Naive thymus-derived CD4-positive, alpha-beta T cell (primary cell): ENCODE measurements around the gene FCGR2B. TPM values are rescaled to one million over a fixed set of nuclear protein-coding genes. Genes with fewer than 3 reads are reported as not detected.

Experiments
- ATAC-seq: fragments of 150-1000 bp; cut with Tn5 transposase; 2 replicates; pipeline ENCODE4 v1.10.0; 2021; ENCODE audit warnings: mild to moderate bottlenecking, moderate library complexity
- CTCF ChIA-PET: fragments of 350-600 bp; sonication (Branson Sonifier 250); formaldehyde crosslinking; loops from one replicate; lab custom pipeline; 2021; ENCODE audit warnings: antibody characterized with exemption; lab: Charles Lee
- POLR2A ChIA-PET: fragments of 350-600 bp; sonication (Branson Sonifier 250); formaldehyde crosslinking; loops from one replicate; lab custom pipeline; 2021; ENCODE audit warnings: antibody characterized with exemption, inconsistent platforms; lab: Charles Lee
- DNase-seq, 9 donors: peaks; one replicate each; pipeline versions ENCODE4 v3.0.0 to v3.0.0-alpha.2; 2020 to 2022; ENCODE audit warnings: mixed read lengths in 1 of 9
- H3K27ac ChIP-seq: one replicate; pipeline ENCODE4 v1.7.0; 2013; ENCODE audit warnings: mild to moderate bottlenecking, low read depth, low read length, moderate library complexity
- H3K27me3 ChIP-seq, 2 donors: one replicate each; pipeline ENCODE4 v1.7.0; 2013; ENCODE audit warnings: low read length in 2 of 2, mild to moderate bottlenecking in 2 of 2, moderate library complexity in 2 of 2; ENCODE audit not compliant: control insufficient read depth in 2 of 2, insufficient read depth in 2 of 2
- H3K36me3 ChIP-seq, 3 experiments: 1 replicate in 2 of 3; 2 replicates in 1 of 3; pipeline ENCODE4 v1.7.0; 2013; ENCODE audit warnings: low read length in 3 of 3, mild to moderate bottlenecking in 3 of 3, moderate library complexity in 1 of 3; ENCODE audit not compliant: insufficient read depth in 3 of 3, control insufficient read depth in 2 of 3
- H3K4me1 ChIP-seq, 2 donors: one replicate each; pipeline ENCODE4 v1.7.0; 2013; ENCODE audit warnings: low read length in 2 of 2, mild to moderate bottlenecking in 2 of 2, moderate library complexity in 1 of 2; ENCODE audit not compliant: control insufficient read depth in 2 of 2, insufficient read depth in 2 of 2
- H3K4me3 ChIP-seq: 2 replicates; pipeline ENCODE4 v1.7.0; 2013; ENCODE audit warnings: mild to moderate bottlenecking, low read length
- H3K9me3 ChIP-seq, 3 experiments: 1 replicate in 2 of 3; 2 replicates in 1 of 3; pipeline ENCODE4 v1.7.0; 2013; ENCODE audit warnings: low read length in 3 of 3; ENCODE audit not compliant: control insufficient read depth in 2 of 3
- H3K27ac Mint-ChIP-seq, 9 donors: one replicate each; pipeline ENCODE4 v1.8.0; 2020 to 2022; ENCODE audit warnings: mixed read lengths in 9 of 9, mild to moderate bottlenecking in 8 of 9, moderate library complexity in 5 of 9, inconsistent platforms in 2 of 9
- H3K27me3 Mint-ChIP-seq, 5 donors: one replicate each; pipeline ENCODE4 v1.8.0; 2021 to 2022; ENCODE audit warnings: mixed read lengths in 5 of 5, mild to moderate bottlenecking in 1 of 5
- H3K36me3 Mint-ChIP-seq, 5 donors: one replicate each; pipeline ENCODE4 v1.8.0; 2020 to 2022; ENCODE audit warnings: mixed read lengths in 5 of 5, mild to moderate bottlenecking in 3 of 5, inconsistent platforms in 1 of 5
- H3K4me1 Mint-ChIP-seq, 7 donors: one replicate each; pipeline ENCODE4 v1.8.0; 2020 to 2022; ENCODE audit warnings: mixed read lengths in 7 of 7, mild to moderate bottlenecking in 3 of 7, inconsistent platforms in 1 of 7
- H3K4me3 Mint-ChIP-seq, 10 donors: one replicate each; pipeline ENCODE4 v1.8.0; 2020 to 2022; ENCODE audit warnings: mild to moderate bottlenecking in 10 of 10, mixed read lengths in 10 of 10, moderate library complexity in 6 of 10, inconsistent platforms in 2 of 10
- H3K9me3 Mint-ChIP-seq, 11 donors: one replicate each; pipeline ENCODE4 v1.8.0; 2020 to 2022; ENCODE audit warnings: mixed read lengths in 11 of 11, mild to moderate bottlenecking in 4 of 11, inconsistent platforms in 1 of 11, moderate library complexity in 1 of 11
- intact Hi-C, 2 donors: fragments of 100-400 bp; cut with micrococcal nuclease; formaldehyde crosslinking; loops; one replicate each; pipeline ENCODE4 v1.15.1; 2023
- polyA plus RNA-seq, 2 donors: library from polyadenylated mRNA; unstranded; fragments of 300-500 nt; fragmentation: Illumina TruSeq; gene quantifications; one replicate each; pipeline ENCODE4 v1.2.3, GENCODE V29; 2021
- total RNA-seq, 6 experiments: library from RNA in 5 of 6; stranded (reverse) in 5 of 6; gene quantifications; 1 replicate in 5 of 6; 2 replicates in 1 of 6; pipeline ENCODE4 v1.2.3 and lab custom pipeline; 2021 to 2026

FCGR2B gene
- total and polyA plus RNA-seq, 7 experiments from 2014 or later: 0.24 to 13.9 (median 2.2) TPM; not detected in 2

DNA sequence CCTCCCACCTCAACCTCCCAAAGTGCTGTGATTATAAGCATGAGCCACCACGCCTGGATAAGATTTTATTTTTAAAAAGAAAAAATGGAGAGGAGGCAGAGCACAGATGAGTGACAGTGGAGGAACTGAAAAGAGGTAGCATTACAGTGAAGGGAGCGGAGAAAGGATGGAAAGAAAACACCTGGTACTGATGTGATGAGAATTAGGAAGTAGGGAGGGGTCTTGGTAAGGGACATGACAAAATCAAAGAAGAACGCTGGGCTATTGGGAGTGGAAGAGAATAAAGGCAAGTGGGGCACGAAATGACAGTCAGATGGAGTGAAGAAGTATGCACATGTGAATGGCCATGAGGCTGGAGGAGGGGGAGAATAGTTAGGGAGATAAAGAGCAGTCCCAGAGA lies 46.4 kb downstream of the FCGR2B start:
- intact Hi-C loops: no loop called here
- no peak overlapping the region for H3K4me3 ChIP-seq

DNA sequence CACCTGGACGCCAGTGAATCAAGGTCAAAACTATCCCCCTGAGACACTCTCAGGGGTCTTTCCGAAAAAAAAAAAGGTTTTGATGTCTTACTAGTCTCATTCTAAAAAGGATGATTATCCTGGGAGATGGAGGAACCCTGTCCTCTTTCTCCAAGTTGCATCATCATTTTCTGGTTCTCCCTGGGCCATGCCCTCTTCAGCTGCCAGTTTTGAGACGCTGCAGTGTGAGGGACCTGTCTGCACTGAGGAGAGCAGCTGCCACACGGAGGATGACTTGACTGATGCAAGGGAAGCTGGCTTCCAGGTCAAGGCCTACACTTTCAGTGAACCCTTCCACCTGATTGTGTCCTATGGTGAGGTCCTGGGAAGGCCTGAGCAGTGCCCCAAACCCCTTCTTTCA lies 47.6 kb downstream of the FCGR2B start:
- no peaks in the 10 kb centered on the region for H3K27me3 ChIP-seq
- no peaks in the 10 kb centered on the region for H3K9me3 Mint-ChIP-seq
- H3K36me3 ChIP-seq: no peaks in the 10 kb centered on the region
- CTCF ChIA-PET: interaction anchor here (1.3 kb wide), 1 partner anchor 16 kb away, joined by 7 read pairs; no protein-coding TSS in a partner anchor
- ATAC-seq: no peak
- no peak overlapping the region for H3K4me3 Mint-ChIP-seq
- no peak overlapping the region for H3K27ac Mint-ChIP-seq
- DNase-seq: no peak
- intact Hi-C loops: no loop called here
- no peak overlapping the region for H3K27ac ChIP-seq
- POLR2A ChIA-PET: no interaction called here
- H3K4me1 ChIP-seq: no peaks in the 10 kb centered on the region
- H3K36me3 Mint-ChIP-seq: no peaks in the 10 kb centered on the region
- H3K27me3 Mint-ChIP-seq: peaks cover 3 to 29% (median 15%) of the 10 kb centered on the region in 5 donors
- no peaks in the 10 kb centered on the region for H3K9me3 ChIP-seq
- H3K4me3 ChIP-seq: no peak overlapping the region
- peaks cover 0 to 6% (median 0%) of the 10 kb centered on the region in 7 donors for H3K4me1 Mint-ChIP-seq

More for the DNA sequence above, 46.4 kb downstream of the FCGR2B start:
- peaks cover 0 to 25% (median 12%) of the 10 kb centered on the region in 5 donors for H3K27me3 Mint-ChIP-seq
- Histone ChIP-seq H3K9me3 (no peaks in the 10 kb centered on the region), H3K27me3 (no peaks in the 10 kb centered on the region), H3K27ac (no peak overlapping the region), H3K4me1 (no peaks in the 10 kb centered on the region), H3K36me3 (no peaks in the 10 kb centered on the region)
- H3K4me1 Mint-ChIP-seq: peaks cover 0 to 6% (median 0%) of the 10 kb centered on the region in 7 donors
- ChIA-PET CTCF (no interaction called here), POLR2A (no interaction called here)
- H3K4me3 Mint-ChIP-seq: no peak overlapping the region
- no peak for DNase-seq
- H3K9me3 Mint-ChIP-seq: no peaks in the 10 kb centered on the region
- ATAC-seq: no peak
- H3K27ac Mint-ChIP-seq: no peak overlapping the region
- H3K36me3 Mint-ChIP-seq: no peaks in the 10 kb centered on the region

DNA sequence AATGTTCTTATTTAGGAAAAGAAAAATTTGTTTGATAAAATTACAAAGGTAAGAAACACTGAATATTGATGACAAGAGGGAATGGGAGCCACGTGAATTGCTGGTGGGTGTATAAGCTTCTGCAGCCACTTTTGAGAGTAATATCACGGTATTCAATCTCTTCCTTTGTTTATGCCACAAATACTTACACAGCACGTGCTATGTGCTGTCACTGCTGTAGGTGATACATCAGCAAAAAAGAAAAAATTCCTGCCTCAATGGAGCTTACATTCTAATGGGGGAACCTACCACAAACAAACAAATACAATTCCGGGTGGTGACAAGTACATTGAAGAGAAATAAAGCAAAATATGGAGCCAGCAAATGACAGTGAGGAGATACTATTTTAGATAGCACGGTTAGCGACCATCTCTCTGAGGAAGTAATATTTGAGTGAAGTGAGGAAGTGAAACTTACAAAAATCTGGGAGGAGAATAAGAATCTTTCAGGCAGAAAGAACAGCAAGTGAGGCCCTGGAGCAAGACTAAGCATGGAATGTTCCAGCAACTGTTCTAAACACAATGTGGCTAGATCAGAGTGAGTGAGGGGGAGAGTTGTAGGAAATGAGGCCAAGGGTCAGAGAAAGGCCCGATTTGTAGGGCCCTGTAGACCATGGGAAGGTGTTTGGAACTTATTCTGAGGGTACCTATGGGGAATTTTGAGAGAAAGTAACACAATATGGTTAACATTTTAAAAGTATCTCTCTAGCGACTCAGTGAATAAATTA lies 55.8 kb downstream of the FCGR2B start:
- POLR2A ChIA-PET: interaction anchor here (5.0 kb wide), 1 partner anchor 8 kb away, joined by 21 read pairs; no protein-coding TSS in a partner anchor
- Histone ChIP-seq H3K4me3 (no peak overlapping the region), H3K36me3 (no peaks in the 10 kb centered on the region), H3K27ac (no peak overlapping the region), H3K9me3 (no peaks in the 10 kb centered on the region), H3K4me1 (no peaks in the 10 kb centered on the region), H3K27me3 (no peaks in the 10 kb centered on the region)
- Mint-ChIP-seq H3K36me3 (no peaks in the 10 kb centered on the region), H3K27me3 (peaks cover 0 to 73% (median 6%) of the 10 kb centered on the region in 5 donors), H3K4me1 (peaks cover 5 to 19% (median 10%) of the 10 kb centered on the region in 7 donors), H3K4me3 (peak overlapping the region in 1 of 10 donors; percentile 51), H3K27ac (peak overlapping the region in 2 of 9 donors; percentile 4 to 63), H3K9me3 (no peaks in the 10 kb centered on the region)
- no peak for DNase-seq
- intact Hi-C loops: no loop called here
- CTCF ChIA-PET: no interaction called here
- ATAC-seq: peak; percentile 49

DNA sequence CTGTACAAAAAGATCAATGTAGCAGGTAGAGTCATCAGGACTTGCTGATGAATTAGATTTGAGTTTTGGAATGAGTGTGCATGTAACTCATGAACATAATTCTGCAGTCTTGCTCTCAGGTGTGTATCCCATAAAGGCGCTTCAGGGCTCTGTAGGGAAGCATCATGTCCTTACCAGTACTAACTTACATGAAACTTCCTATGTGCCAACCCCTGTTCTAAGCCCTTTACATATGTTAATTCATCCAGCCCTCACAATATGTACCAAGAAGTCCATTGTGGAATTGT lies 56.3 kb downstream of the FCGR2B start:
- Histone ChIP-seq H3K4me3 (no peak overlapping the region), H3K36me3 (no peaks in the 10 kb centered on the region), H3K9me3 (no peaks in the 10 kb centered on the region), H3K4me1 (no peaks in the 10 kb centered on the region), H3K27ac (no peak overlapping the region), H3K27me3 (no peaks in the 10 kb centered on the region)
- no peak for DNase-seq
- no peaks in the 10 kb centered on the region for H3K36me3 Mint-ChIP-seq
- H3K9me3 Mint-ChIP-seq: no peaks in the 10 kb centered on the region
- peaks cover 5 to 19% (median 10%) of the 10 kb centered on the region in 7 donors for H3K4me1 Mint-ChIP-seq
- no peak for ATAC-seq
- peak overlapping the region in 1 of 10 donors; percentile 51 for H3K4me3 Mint-ChIP-seq
- intact Hi-C loops: no loop called here
- no peak overlapping the region for H3K27ac Mint-ChIP-seq
- POLR2A ChIA-PET: no interaction called here
- H3K27me3 Mint-ChIP-seq: peaks cover 0 to 77% (median 8%) of the 10 kb centered on the region in 5 donors
- CTCF ChIA-PET: no interaction called here

DNA sequence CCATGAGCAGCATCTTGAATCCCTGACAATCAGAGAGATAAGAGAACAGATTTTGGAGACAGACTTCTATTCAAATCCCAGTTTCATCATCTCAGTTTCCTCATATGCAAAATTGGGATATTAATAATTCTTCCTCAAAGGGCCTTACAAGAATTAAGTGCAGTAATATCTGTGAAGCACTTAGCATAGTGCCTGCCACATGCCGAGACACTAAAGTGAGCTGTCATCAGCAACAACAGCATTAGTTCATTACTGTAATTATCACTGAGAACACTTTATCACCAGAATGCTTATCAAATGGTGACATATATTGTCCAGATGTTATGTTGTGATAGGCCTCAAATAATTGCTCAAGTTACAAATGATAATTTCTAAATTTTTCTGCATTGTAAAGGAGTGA lies 57.5 kb downstream of the FCGR2B start:
- CTCF ChIA-PET: no interaction called here
- no peaks in the 10 kb centered on the region for H3K4me1 ChIP-seq
- POLR2A ChIA-PET: no interaction called here

DNA sequence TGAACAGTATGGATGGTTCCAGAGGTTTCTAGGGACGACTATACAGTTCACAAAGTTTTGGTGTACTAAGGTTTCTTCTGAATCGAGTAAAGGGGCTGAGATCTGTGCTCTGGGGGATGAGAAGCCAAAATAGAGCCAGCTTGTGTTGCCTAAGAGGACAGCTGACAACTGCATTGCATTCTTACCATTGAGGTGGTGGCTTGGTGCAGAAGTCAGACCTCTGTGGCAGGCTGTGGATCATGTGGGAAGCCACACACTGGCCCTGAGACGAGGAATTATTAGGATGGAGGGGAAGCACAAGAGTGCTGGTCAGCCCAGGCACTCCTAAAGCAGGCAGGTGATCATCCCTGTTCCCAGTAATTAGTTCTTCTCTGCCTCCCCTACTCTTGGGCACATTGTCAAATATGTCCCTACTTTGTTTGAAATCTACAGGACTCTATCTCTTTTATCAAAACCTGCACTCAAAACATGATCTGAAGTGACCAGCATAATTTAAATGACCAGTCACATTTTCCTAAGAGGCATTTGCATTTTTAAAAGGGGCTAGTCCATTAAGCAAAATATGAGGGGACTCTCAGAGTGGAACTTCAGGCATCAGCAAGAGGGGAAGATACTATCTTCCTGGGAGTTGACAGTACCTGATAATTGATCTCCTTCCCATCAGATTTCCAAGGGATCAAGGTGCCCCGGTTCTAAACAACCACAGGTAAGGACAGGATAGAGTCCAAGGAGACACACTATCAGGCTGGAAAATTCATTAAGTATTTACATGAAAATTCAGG lies 58.2 kb downstream of the FCGR2B start, which contains the start of gene FCRLB:
Gene FCRLB (plus strand): TSS at position 589 of the 782 bp plus-strand sequence. CDS start 1,129 bp downstream, outside the sequence.
- ATAC-seq (no peak), DNase-seq (no peak)
- Histone ChIP-seq H3K27ac (no peak within 1 kb of the TSS), H3K36me3 (no peaks in the 10 kb centered on the region), H3K9me3 (no peaks in the 10 kb centered on the region), H3K27me3 (no peaks in the 10 kb centered on the region), H3K4me3 (no peak within 1 kb of the TSS), H3K4me1 (no peaks in the 10 kb centered on the region)
- no peaks in the 10 kb centered on the region for H3K9me3 Mint-ChIP-seq
- POLR2A ChIA-PET: no interaction called here
- H3K27me3 Mint-ChIP-seq: peaks cover 0 to 80% (median 0%) of the 10 kb centered on the region in 5 donors
- CTCF ChIA-PET: no interaction called here
- intact Hi-C loops: loop anchor here in 1 of 2 donors (10.0 kb wide), 1 partner anchor 1796 kb away; the partner anchor contains the start of gene TAGLN2
- H3K27ac Mint-ChIP-seq: no peak within 1 kb of the TSS
- peaks cover 13 to 24% (median 18%) of the 10 kb centered on the region in 7 donors for H3K4me1 Mint-ChIP-seq
- H3K36me3 Mint-ChIP-seq: no peaks in the 10 kb centered on the region
- H3K4me3 Mint-ChIP-seq: peak within 1 kb of the TSS in 1 of 10 donors; percentile 65

More for the DNA sequence above, 57.5 kb downstream of the FCGR2B start:
- no peaks in the 10 kb centered on the region for H3K27me3 ChIP-seq
- Mint-ChIP-seq H3K9me3 (no peaks in the 10 kb centered on the region), H3K4me1 (peaks cover 10 to 19% (median 13%) of the 10 kb centered on the region in 7 donors), H3K27ac (no peak overlapping the region), H3K4me3 (no peak overlapping the region), H3K27me3 (peaks cover 0 to 80% (median 6%) of the 10 kb centered on the region in 5 donors), H3K36me3 (no peaks in the 10 kb centered on the region)
- no peaks in the 10 kb centered on the region for H3K36me3 ChIP-seq
- no peak overlapping the region for H3K4me3 ChIP-seq
- intact Hi-C loops: loop anchor here in 1 of 2 donors (10.0 kb wide), 1 partner anchor 1796 kb away; the partner anchor contains the start of gene TAGLN2
- no peak overlapping the region for H3K27ac ChIP-seq
- H3K9me3 ChIP-seq: no peaks in the 10 kb centered on the region
- ATAC-seq (no peak), DNase-seq (no peak)
